Vagina (tissue), 2 donors: Measurements from ENCODE around the gene EHD1. TPM values are rescaled to one million over a fixed set of nuclear protein-coding genes. Genes with fewer than 3 reads are reported as not detected.

Experiments used
- DNase-seq, 2 donors: peaks; one replicate each; pipeline ENCODE4 v3.0.0-alpha.2; 2017; ENCODE audit errors: extremely low spot score in 2 of 2
- H3K27ac ChIP-seq: fragments of 200-600 bp; sonication (generic); one replicate; pipeline ENCODE4 v1.5.1; 2019
- H3K27me3 ChIP-seq: fragments of 200-600 bp; sonication (generic); one replicate; pipeline ENCODE4 v1.5.1; 2019
- H3K36me3 ChIP-seq, 2 donors: fragments of 200-600 bp; sonication (generic); one replicate each; pipeline ENCODE4 v1.5.1; 2017 to 2019
- H3K4me1 ChIP-seq: fragments of 200-600 bp; sonication (generic); one replicate; pipeline ENCODE4 v1.5.1; 2019
- H3K4me3 ChIP-seq, 2 donors: fragments of 200-600 bp; sonication (generic); 1 replicate in 1 of 2; 2 replicates in 1 of 2; pipeline ENCODE4 v1.5.1; 2016 to 2019
- H3K9me3 ChIP-seq: fragments of 200-600 bp; sonication (generic); one replicate; pipeline ENCODE4 v1.5.1; 2019
- POLR2A ChIP-seq, 2 donors: fragments of 450-650 bp; IDR thresholded peaks; one replicate each; pipeline ENCODE4 v1.6.1; 2017; ENCODE audit warnings: antibody characterized with exemption in 2 of 2, mild to moderate bottlenecking in 2 of 2, moderate library complexity in 2 of 2
- POLR2AphosphoS5 ChIP-seq, 2 donors: sonication (generic); formaldehyde crosslinking; IDR thresholded peaks; one replicate each; pipeline ENCODE4 v1.9.0; 2017; ENCODE audit warnings: antibody characterized with exemption in 2 of 2, mild to moderate bottlenecking in 2 of 2, low read depth in 1 of 2; ENCODE audit not compliant: insufficient read depth in 1 of 2
- intact Hi-C: fragments of 100-400 bp; cut with DNase I; formaldehyde crosslinking; loops from one replicate; pipeline ENCODE4 v1.15.1; 2023
- total RNA-seq: library from RNA; depleted of rRNA; stranded (reverse); fragments of >200 nt; gene quantifications from one replicate; pipeline ENCODE4 v1.2.3, GENCODE V29; 2016
- TF ChIP-seq, protein P1 (sequence below), 3 experiments: fragments of 450-650 bp in 2 of 3; fragments of 200-600 bp in 1 of 3; sonication (generic) in 1 of 3; IDR thresholded peaks; one replicate each; pipeline ENCODE4 v1.5.1; 2017 to 2019; ENCODE audit warnings: antibody characterized with exemption in 3 of 3, mild to moderate bottlenecking in 2 of 3, moderate library complexity in 2 of 3

Gene EHD1
- total RNA-seq, 1 donor from 2014 or later, result 61.6 TPM

DNA sequence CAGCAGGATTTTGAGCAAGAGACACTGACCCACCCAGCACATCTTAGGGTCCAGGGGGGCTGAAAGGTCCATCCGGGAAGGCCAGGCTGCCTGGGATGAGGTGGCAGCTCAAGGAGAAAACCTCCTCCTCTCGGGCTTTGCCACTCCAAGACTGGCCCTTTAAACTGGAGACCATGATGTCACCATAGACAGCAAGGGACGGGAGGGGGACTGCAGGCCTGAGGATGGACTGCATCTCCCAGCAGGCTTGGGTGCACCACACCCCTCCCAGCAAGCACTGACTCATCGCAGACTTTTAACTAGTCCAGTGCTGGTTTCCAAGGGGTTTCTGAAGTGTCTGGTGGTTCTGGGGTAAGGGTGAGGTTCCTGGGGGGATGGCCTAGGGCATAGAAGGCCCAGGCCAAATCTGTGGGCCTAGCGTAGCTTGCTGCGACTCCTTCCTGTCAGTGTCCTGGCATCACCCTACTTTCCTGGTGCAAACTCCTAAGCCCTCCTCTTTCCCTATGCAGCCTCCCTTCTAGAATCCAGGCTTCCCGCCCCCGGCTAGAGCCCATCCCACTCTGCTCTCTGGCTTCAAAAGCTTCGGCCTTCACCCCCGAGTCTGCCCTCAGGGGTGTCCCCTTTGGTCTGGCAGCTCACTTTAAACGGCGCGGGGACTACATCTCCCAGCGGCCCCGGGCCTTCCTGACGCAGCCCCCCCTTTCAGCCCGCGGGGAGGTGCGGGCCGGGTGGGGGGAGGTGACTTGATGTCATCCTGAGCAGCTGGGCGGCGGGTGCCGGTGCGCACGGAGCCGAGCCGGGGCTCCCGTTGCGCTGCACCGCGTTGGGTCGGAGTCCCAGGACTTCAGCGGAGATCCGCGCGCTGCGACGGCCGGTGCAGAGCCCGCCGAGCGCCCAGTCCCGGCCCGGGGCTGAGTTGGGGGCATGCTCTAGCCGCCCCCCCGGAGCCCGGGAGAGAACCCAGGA is 45.8 kb upstream of the EHD1 start, which contains the start of gene PPP2R5B:
TSS of gene PPP2R5B (plus strand) at position 746 of the 966 bp plus-strand sequence. CDS start 1,046 bp downstream, outside the sequence.
- Histone ChIP-seq H3K27ac (peak within 1 kb of the TSS; percentile 97), H3K36me3 (peaks cover 0 to 18% of the 10 kb centered on the region in 2 donors), H3K4me1 (peaks cover 26% of the 10 kb centered on the region), H3K9me3 (no peaks in the 10 kb centered on the region), H3K27me3 (no peaks in the 10 kb centered on the region), H3K4me3 (peak within 1 kb of the TSS; percentile 76 to 83)
- TF ChIP-seq, protein P1, sequence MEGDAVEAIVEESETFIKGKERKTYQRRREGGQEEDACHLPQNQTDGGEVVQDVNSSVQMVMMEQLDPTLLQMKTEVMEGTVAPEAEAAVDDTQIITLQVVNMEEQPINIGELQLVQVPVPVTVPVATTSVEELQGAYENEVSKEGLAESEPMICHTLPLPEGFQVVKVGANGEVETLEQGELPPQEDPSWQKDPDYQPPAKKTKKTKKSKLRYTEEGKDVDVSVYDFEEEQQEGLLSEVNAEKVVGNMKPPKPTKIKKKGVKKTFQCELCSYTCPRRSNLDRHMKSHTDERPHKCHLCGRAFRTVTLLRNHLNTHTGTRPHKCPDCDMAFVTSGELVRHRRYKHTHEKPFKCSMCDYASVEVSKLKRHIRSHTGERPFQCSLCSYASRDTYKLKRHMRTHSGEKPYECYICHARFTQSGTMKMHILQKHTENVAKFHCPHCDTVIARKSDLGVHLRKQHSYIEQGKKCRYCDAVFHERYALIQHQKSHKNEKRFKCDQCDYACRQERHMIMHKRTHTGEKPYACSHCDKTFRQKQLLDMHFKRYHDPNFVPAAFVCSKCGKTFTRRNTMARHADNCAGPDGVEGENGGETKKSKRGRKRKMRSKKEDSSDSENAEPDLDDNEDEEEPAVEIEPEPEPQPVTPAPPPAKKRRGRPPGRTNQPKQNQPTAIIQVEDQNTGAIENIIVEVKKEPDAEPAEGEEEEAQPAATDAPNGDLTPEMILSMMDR (IDR thresholded peaks at IDR 0.05), result no peak
- peak in 1 of 2 donors; percentile 75 for TF ChIP-seq POLR2A (IDR thresholded peaks at IDR 0.05)
- peak; percentile 88 to 94 for TF ChIP-seq POLR2AphosphoS5 (IDR thresholded peaks at IDR 0.05; ENCODE audit: insufficient read depth in 1 of 2, low read depth in 1 of 2)
- DNase-seq, result peak in 1 of 2 donors; percentile 98
- intact Hi-C loops, result loop anchor here (1.0 kb wide), 1 partner anchor 43 kb away; no protein-coding TSS in a partner anchor

DNA sequence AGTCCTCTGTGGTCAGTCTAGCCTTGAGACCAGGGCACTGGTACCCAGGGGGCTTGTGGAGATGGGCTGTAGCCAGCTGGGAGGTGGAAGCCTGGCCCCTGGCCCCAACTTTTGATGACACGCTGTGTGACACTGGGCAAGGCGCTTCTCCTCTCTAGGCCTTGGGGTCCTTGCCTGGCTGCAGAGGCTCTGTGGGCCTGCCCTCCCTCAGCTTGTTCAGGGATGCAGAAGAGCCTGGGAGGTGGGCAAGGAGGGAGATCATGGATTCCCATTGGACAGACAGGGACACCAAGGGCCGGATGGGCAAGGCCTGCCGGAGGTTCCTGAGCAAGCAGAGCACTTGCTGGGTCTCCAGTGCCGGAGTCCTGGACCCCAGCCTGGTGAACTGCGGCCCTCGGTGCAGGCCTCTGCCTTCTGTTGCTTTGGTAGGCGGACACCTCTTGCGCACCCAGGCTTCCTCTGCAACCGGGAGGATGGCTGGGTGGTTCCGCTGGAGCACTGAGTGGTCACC is 44.8 kb upstream of the EHD1 start:
- Histone ChIP-seq H3K4me3 (no peak overlapping the region), H3K36me3 (peaks cover 0 to 12% of the 10 kb centered on the region in 2 donors), H3K9me3 (no peaks in the 10 kb centered on the region), H3K27ac (peak overlapping the region; percentile 97), H3K27me3 (no peaks in the 10 kb centered on the region), H3K4me1 (peaks cover 36% of the 10 kb centered on the region)
- DNase-seq, result no peak
- intact Hi-C loops, result no loop called here
- TF ChIP-seq, protein P1 (IDR thresholded peaks at IDR 0.05), result no peak
- no peak for TF ChIP-seq POLR2AphosphoS5 (IDR thresholded peaks at IDR 0.05; ENCODE audit: insufficient read depth in 1 of 2, low read depth in 1 of 2)
- no peak for TF ChIP-seq POLR2A (IDR thresholded peaks at IDR 0.05)

DNA sequence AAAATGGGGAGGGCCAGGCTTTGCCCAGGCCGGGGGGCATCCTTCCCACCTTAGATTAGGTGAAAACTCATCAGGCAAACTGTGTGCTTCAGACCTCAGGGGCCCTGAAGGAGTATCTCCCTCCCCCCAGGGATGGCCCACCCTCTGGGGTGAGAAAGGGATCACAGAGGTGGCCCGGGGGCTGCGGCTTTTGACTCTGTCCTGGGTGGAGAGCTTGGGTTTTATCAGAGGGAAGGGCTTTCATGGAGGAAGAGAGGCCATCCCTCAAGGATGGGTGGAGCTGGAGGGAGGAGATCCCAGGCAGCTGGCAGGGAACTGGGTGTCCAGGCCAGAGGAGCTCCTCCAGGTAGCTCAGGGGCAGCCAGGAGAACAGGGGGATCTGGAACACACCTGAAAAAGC is 43.0 kb upstream of the EHD1 start:
- peaks cover 43% of the 10 kb centered on the region for H3K4me1 ChIP-seq

DNA sequence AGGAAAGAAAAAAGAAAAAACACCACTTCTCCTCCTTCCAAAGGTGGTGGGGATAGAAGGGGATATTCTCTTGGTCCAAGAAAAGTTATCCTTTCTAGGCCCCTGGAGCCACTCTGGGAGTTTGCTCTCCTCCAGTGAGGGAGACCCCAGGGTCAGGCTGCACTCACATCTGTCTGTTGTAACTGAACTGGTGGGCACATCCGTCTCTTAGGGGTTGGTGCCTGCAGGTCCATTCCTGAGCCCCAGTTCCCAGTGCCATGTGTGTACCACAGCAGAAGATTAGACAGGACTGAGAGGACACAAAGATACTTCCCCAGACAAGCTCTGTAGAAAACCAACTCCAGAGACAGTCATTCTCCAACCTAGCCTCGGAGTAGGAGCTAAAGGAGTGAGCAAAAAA is 41.7 kb upstream of the EHD1 start:
- peaks cover 43% of the 10 kb centered on the region for H3K4me1 ChIP-seq
- intact Hi-C loops, result no loop called here
- no peak overlapping the region for H3K27ac ChIP-seq
- TF ChIP-seq POLR2AphosphoS5 (IDR thresholded peaks at IDR 0.05; ENCODE audit: insufficient read depth in 1 of 2, low read depth in 1 of 2) (no peak), POLR2A (IDR thresholded peaks at IDR 0.05) (no peak)
- TF ChIP-seq, protein P1 (IDR thresholded peaks at IDR 0.05), result no peak
- no peaks in the 10 kb centered on the region for H3K27me3 ChIP-seq
- DNase-seq, result no peak
- H3K4me3 ChIP-seq, result no peak overlapping the region
- no peaks in the 10 kb centered on the region for H3K36me3 ChIP-seq
- H3K9me3 ChIP-seq, result no peaks in the 10 kb centered on the region

More for the DNA sequence above, 43.0 kb upstream of the EHD1 start:
- no peak overlapping the region for H3K27ac ChIP-seq
- H3K4me3 ChIP-seq, result no peak overlapping the region
- no peaks in the 10 kb centered on the region for H3K36me3 ChIP-seq
- intact Hi-C loops, result no loop called here
- no peak for DNase-seq
- no peaks in the 10 kb centered on the region for H3K9me3 ChIP-seq
- H3K27me3 ChIP-seq, result no peaks in the 10 kb centered on the region
- TF ChIP-seq POLR2A (IDR thresholded peaks at IDR 0.05) (no peak), POLR2AphosphoS5 (IDR thresholded peaks at IDR 0.05; ENCODE audit: insufficient read depth in 1 of 2, low read depth in 1 of 2) (no peak)
- TF ChIP-seq, protein P1 (IDR thresholded peaks at IDR 0.05), result no peak
